ENCODE results near the gene ALG14. TPM values are rescaled to one million over a fixed set of nuclear protein-coding genes. Genes with fewer than 3 reads are reported as not detected.
"Not testable (repeated sequence)": the region's sequence is repeated elsewhere in the genome, so short reads cannot be mapped to it uniquely, and the experiment has no call there.

ALG14 gene
- total RNA-seq, 1 experiment from 2014 or later = 2.8 TPM

DNA sequence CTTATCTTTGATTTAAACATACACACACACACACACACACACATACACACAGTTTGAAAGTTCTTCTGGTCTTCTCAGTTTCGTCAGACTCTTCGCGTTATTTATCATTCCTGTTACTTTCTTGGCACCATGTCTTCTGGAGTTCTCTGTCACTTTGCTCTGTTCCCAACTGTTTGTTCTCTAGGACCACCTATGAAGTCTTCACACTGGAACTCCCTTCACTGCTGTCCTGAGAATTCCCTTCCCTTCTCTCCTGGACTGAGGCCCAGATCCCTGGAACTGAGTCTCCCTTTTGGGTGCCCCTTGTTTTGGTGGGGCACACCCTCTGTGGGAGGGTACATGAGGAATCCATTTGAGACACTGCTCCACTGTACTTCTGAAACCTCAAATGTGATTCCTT lies 30.5 kb downstream of the ALG14 start:
- no peak for DNase-seq (ENCODE audit: low read depth)

DNA sequence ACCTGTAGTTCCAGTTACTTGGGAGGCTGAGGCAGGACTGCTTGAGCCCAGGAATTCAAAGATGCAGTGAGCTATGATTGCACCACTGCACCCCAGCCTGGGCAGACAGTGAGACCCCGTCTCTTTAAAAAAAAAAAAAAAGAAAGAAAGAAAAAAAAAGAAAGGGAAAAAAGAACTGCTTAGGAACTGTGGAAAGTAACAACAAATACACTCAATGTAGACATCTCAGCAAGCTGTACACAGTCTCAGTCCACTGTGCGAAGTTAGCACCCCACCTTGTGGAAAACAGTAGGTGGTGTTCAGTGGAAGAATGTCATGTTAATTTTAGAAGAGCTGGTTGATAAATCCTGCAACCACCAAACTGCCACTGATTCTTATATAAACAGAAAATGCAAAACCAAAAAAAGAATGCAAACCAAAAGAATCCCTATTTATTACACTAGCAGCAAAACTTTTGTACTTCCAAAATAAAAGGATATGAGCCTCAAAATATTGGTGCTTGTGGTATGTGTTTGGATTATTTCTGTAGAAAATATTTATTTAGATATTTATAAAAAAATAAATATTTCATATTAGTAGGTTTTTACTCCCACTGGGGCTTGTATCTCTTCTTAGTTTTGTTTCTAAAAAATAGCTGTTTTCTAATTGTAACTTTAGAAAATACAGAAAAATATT lies 31.1 kb downstream of the ALG14 start:
- DNase-seq (ENCODE audit: low read depth) = peak; percentile 85

DNA sequence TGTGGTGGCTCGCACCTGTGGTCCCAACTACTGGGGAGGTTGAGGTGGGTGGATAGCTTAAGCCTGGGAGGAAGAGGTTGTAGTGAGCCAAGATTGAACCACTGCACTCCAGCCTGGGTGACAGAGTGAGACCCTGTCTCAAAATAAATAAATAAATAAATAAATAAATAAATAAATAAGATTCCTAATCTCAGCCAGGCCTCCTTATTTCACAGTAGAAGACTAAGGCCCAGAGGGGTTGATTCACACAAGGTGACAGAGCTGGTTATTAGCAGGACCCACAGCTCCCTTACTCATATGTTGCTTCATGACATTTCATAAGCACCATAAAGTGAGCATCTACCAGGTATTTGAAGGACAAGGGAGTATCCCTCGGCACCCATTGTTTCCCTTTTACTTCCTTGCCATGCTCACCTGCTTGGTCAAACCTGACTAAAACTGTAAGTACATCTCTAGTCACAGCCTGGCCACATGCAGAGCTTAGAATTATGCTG lies 32.7 kb downstream of the ALG14 start:
- DNase-seq (ENCODE audit: low read depth) = no peak

DNA sequence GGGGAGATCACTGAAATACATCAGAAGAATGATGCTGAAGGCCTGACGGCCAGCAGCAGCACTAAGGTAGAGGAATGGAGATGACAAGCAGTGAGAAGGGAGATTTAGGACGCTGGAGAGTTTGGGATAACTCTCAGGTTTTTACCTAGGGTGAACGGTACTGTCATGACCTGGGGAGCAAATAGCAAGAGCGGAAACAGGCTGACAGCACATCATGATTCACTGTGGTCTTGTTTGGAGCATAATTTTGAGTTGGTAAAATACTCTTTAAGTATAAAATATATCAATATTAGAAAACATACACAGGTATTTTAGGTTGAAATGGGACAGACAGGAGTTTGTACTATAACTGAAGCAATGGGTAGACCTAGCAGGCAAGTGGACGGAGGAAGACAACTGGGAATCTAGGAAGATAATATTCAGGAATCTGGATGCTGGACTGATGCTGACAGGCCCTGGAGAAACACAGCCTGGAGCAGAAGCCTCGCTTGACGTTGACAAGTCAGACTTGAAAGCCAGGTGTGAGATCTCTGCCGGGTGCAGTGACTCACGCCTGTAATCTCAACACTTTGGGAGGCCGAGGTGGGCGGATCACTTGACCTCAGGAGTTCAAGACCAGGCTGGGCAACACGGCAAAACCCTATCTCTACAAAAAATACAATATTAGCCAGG lies 33.3 kb downstream of the ALG14 start:
- peak; percentile 81 for DNase-seq (ENCODE audit: low read depth)

DNA sequence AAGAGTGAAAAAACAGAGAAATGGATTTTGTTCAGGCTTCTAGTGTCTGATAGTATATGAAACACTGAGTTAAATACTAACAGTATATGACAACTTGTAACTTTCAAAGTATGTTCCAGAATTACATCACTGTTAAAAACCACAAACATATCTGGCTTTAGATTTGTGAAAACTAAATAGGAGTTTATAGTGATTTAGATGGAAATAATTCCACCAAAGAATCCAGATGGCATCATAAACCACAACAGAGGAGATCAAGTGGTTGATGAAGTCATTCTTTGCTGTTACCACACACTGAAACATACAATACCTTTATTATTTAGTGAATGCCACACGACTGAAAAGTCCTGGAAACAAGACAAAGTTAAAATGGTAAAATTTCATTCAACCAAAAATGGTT lies 37.2 kb downstream of the ALG14 start:
- peak; percentile 82 for DNase-seq (ENCODE audit: low read depth)

DNA sequence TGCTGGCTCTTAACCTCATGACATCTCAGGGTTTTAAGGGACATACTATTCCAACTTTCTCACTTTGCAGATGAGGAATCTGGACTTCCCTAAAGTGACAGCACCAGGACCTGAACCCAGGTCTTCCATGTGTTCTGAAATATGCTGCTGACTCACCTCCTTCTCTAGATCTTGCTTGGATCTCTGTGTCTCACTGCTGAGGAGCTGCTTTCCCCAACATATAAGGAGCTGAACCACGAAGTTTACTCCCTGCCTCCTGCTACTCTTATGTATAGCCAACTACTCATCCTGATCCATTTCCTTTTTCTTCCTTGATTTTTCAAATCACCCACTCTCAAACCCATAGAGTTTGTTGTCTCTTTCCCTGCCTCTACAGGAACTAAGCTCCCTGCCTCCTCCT lies 38.2 kb downstream of the ALG14 start:
- DNase-seq (ENCODE audit: low read depth) = no peak

DNA sequence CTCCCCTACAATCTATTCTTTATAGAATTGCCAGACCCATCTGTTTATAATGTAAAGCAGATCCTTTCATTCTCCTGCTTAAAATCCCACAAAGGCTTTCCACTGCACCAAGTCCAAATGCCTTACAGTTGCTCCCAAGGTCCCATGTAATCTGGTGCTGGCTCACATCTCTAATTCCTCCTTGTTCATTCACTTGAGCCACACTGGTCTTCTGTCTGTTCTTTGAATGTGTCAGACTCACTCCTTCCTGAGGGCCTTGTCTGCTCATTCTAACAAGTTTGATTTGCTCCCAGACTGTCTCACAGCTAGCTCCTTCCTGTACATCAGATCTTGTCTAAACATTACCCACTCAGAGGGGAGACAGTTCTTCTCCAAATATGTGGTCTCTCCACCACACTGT lies 38.9 kb downstream of the ALG14 start:
- no peak for DNase-seq (ENCODE audit: low read depth)

DNA sequence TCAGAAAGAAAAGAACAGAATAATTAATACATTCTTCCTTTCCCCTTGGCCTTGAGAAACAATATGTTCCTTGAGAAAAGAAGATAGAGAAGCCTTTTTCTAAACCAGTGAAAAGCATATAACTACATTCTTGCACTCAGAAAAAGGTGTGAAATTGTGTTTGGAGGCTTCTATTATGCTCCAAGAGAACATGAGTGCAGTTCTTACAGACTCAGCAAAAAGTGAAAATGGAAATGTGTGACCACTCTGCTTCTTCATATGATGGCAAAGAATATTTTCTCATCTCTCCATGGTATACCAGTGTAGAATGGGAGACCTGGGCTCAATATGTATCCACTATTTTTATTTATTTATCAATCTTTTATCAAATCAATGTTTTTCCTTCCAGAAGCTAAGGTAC lies 43.2 kb downstream of the ALG14 start:
- no peak for DNase-seq (ENCODE audit: low read depth)

DNA sequence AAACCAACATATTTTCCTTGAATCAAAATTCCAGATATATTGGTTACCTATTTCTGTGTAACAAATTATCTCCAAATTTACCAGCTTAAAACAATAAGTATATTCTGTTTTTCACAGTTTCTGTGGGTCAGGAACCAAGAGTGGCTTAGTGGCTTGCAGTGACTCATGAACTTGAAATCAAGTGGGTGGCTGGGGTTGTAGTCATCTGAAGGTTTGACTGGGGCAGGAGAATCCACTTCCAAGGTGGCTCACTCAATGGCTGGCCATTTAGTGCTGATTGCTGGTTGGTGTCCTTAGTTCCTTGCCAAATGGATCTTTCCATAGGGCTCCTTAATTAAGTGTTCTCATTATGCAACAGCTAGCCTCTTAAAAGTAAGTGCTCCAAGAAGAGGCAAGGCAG lies 43.8 kb downstream of the ALG14 start:
- no peak for DNase-seq (ENCODE audit: low read depth)

DNA sequence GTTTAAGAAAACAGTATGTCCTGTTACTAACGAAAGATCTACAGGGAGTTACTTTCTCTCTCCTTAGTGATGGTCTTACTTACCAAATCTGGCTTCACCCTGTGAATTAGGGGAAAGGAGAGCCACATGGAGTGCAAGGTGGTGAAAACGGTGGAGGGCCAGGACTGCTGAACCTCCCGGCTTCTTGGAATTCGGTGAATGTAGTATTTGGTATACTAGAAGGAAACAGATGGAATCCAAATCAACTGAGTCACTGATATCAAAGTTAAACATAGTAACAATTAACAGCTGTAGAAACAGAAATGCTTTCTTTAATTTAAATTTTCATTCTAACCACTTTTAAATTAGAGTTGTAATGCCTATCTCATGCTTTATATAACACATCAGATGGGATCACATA lies 45.7 kb downstream of the ALG14 start:
- peak; percentile 33 for DNase-seq (ENCODE audit: low read depth)

DNA sequence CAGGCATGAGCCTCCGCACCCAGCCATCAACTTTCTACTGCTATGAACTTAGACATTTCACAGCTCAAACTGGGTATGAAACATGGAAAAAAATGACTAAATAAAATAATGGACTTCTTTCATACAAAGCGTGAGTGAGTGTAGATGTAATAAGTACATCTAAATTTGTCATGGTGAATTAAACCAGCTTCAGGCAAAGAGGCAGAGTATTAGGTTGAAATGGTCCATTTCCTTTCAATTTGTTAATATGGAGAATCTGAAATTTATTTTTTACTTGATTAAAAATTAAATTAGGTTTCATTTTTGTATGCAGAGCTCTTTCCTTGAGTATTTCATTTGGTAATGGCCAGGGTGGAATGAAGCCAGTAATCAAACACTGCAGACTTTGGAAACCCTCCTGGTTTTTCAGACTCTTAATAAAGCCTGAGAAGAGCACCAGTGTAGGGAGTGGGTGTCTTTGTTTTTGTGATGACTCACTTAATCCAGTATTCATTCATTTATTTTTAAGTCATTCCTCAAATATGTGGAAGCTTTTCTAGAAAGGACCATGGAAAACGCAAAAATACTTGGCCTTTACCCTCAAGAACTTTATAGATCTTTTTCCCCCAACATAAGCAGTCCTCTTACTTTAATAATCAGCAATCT lies 49.2 kb downstream of the ALG14 start:
- peak; percentile 78 for DNase-seq (ENCODE audit: low read depth)

DNA sequence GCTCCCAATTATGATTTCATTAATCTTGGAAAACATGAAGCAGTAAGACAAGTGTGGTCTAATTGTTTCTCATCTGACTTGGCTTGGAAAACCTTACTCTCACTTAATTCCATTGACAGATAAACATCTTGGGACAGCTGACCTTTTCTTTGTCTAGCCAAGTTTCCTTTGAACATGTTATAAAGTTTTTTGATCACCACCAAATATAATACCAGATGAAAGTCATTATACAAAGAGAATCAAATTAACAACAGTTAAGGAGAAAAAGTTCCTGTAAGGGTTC lies 50.2 kb downstream of the ALG14 start:
- no peak for DNase-seq (ENCODE audit: low read depth)

DNA sequence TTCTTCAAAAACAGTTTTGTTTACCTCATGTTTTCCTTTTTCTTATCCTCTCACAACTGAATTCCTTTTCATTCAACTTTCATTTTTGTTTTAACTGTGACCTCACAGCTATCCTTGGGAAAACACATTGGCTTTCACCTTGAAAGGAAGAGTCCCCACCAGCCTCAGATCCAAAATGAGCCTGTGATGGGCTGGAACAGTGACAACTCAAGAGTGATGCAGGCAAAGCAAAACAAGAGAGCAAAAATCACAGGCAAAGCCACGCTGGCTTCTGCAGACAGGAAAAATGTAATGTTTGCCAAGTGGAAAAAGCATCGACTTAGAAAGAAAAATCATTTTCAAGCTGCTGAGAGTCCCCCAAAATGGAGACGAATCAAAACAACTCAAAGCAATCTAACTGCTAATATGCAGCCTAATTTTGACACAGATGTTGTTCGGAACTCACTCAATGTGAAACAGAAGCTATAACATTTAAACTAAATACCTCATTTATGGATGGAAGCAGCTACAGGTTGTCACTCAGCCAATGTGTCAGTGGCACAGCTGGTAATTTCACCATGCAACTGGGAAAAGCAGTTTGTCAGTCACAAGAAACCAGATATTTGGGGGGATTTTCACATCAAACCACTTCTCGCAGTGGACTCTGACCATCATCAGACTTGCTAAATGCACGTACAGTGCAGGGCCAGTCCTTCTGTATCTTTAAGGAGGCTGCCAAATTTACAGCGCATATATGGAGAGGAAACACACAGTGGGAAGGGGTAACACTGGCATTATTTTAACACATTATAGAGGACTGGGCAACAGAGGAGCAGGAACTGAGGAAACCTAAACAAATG lies 50.7 kb downstream of the ALG14 start:
- DNase-seq (ENCODE audit: low read depth) = no peak

DNA sequence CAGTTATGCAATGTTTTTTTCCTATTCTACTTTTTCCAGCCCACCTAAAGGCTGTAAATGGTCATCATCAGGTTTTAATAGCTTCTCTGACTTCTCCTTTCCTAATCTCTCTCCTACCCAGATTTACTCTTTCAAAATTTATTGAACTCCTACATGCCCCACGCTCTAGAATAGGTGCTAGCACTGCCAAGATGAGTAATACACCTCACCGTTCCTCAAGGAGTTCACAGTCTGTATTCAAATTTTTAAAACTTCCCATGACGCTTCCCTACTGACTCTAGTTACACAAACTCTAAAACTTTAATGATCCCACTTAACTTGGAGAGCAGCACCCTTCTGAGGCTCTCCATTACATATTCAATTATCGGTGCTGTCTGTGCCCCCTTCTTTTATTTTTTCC lies 51.6 kb downstream of the ALG14 start:
- DNase-seq (ENCODE audit: low read depth) = peak; percentile 46

DNA sequence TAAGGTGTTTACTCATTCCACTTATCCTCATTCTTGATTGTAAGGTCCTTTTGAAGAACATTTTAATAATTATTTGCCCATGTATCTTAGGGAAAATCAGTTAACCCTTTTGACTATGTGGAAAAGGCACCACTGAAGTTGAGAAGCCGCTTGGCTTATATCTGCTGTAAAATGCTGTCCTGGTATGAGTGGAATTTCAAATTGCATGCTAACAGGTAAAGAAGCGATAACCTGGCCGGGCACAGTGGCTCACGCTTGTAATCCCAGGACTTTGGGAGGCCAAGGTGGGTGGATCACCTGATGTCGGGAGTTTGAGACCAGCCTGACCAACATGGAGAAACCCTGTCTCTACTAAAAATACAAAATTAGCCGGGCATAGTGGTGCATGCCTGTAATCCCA lies 53.3 kb downstream of the ALG14 start:
- DNase-seq (ENCODE audit: low read depth) = not testable (repeated sequence)

DNA sequence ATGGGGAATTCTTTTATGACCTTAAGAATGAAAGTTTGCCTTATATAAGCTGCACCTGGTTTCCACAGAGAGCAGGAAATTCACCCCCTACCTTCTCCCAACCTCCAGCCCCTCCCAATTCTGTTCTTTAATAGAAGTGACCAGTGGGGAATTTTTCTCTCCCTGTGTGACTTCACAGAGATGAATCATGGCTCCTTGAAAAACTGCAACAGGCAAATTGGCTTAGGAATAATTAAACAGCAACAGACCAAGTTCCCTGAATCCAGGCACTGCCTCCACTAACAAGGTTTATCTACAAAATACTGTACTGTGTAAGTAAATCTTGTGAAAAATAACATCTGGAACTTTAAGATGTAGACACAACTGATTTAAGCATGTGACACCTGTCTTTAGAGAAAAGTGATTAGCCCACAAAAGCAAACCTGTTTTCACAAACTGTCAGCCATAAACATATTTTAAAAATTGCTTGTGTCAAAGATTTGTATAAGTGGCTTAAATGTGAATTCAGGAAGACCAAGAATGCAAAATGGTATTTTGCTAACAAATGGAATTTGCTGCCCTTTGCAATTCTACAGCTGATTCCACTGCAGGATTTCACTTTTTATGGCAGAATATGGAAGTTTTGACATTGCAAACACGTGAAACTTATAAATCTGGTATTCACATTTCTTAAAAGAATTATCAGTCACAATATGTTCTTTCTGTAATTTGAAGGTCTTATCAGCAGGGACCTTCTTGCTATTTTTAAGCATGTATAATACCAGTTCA lies 54.0 kb downstream of the ALG14 start:
- DNase-seq (ENCODE audit: low read depth) = peak; percentile 67

DNA sequence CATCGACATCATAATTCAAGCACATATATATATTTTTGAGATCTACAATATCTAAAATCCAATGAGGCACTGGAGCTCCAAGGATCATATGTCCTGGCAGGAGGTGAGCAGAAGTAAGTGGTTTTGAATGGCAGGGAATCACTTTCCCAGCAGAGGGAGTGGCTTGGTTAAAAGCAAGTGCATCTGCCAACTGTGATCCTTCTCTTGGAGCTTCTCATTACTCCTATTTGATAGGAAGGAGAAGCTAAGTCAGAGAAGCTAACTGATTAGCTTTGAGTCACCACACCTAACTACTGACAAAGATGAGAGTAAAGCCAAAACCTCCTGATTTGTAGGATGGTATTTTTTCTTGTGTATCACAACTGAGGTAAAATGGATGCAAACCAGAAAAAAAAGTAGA lies 55.0 kb downstream of the ALG14 start:
- no peak for DNase-seq (ENCODE audit: low read depth)

DNA sequence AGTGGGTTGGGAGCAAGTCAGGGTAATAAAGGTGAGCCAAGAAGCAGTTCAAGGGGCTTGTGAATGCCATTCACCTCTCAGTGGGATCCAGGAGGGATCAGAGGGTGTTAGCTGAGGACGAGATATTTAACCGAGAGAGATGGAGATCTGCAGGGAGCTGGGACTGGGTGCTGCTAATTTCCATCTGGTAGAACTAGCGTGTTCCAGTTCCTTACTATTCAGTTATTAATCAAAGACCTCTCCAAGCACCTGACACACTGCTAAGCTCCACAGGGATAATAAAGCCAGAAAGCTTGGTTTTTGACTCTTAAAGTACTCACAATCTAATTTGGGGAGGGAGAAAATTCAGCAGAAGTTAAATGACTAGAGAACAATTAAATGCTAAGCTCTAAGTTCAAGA lies 57.7 kb downstream of the ALG14 start:
- DNase-seq (ENCODE audit: low read depth) = no peak

DNA sequence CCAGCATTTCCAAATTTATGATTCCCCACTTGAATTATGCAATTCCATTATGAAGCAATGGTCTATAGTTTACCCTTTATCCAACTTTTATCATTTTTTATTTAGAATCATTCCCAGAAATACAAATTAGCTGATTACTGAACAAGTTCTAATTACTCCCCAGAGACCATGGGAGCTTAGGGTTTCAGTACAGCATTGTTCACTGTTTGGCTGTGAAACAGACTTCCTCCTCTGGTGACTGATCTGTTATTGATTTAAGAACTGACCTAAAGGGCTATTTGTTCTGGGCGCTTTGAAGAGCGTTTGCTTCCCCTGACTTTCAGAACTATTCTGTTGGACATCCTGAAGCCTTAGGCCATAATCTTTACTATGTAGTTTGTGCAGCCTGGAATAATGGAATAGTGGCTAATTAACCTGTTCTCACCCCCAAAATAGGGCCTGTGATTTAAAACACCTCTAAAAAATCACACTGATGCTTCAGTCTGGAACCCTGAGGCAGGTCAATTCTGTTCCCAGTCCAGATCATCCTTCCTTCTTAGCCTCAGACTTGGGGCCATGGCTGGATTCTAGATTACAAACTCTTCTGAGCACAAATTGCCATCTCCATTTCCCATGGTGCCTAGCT lies 58.7 kb downstream of the ALG14 start:
- DNase-seq (ENCODE audit: low read depth) = no peak

DNA sequence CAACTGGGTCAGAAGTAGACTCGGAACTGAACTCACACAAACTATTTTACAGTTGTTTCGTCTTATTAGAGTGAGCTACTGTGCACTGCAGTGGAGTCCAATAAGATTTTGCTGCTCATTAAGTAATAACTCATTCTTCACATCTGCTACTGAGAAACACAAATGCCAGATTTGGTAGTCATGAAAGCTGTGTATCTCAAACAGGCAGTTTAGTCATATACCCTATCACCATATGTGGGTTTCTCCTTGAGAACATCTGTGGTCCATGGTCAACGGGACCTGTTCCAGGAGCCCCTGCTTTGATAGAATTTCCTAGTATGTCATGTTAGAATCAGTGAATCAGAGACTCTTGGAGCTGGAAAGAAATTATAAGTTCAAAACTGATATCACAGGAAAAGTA lies 60.4 kb downstream of the ALG14 start:
- DNase-seq (ENCODE audit: low read depth) = no peak

DNA sequence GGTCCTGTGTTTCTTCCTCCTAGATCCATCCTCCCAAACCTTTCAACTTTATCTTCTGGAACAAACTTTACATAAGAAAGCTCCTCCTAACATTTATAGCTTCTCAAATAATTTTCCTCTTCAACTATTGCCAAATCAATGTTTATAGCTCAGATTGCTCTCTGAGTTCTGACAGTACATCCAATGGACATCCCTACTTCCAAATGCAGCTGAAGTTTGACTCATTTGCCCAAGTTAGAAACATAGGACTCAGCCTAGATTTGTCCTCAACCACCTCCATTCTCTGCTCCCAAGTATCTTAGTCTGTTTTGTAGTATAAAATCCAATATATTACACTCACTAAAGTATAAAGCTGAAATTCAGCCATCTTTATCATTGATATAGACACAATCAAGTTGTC lies 62.6 kb downstream of the ALG14 start:
- no peak for DNase-seq (ENCODE audit: low read depth)

All from Daoy (cell line).